Liver (tissue), 3 donors: ENCODE results near the gene FUNDC2.

Source experiments
- CTCF ChIP-seq: fragments of 150-350 bp; IDR thresholded peaks from 2 replicates; pipeline ENCODE4 v1.5.1; 2017; ENCODE audit warnings: improper control_type of control experiment, low read depth, low read length; ENCODE audit not compliant: missing input control
- RXRA ChIP-seq, 2 donors: IDR thresholded peaks; 2 replicates each; pipeline ENCODE4 v1.6.1; 2017 to 2018; ENCODE audit warnings: antibody characterized with exemption in 2 of 2, mild to moderate bottlenecking in 1 of 2
- donor health status: healthy.
- donor health status: healthy.

- no peak for TF ChIP-seq CTCF
- TF ChIP-seq RXRA (IDR thresholded peaks at IDR 0.05), result no peak
Observed at GRCh38 chrX:155070975-155071693, 44.5 kb downstream of the FUNDC2 start, which contains the start of the genes BRCC3, CMC4 and MTCP1.
